Right cardiac atrium (tissue), 5 donors: ENCODE results near the gene ZPBP. TPM values are rescaled to one million over a fixed set of nuclear protein-coding genes. Genes with fewer than 3 reads are reported as not detected.

Experiments used
- ATAC-seq, 2 donors: fragments of 200-7000 bp; cut with Tn5 transposase; one replicate each; pipeline versions ENCODE4 v1.8.0 to v1.9.1; 2020; ENCODE audit warnings: moderate library complexity in 2 of 2, mild to moderate bottlenecking in 1 of 2
- DNase-seq, 3 donors: peaks; one replicate each; pipeline ENCODE4 v3.0.0-alpha.2; 2020
- H3K27ac ChIP-seq: one replicate; pipeline ENCODE4 v1.5.1; 2013; ENCODE audit warnings: mild to moderate bottlenecking, low read length, control low read depth, moderate library complexity
- H3K27me3 ChIP-seq: one replicate; pipeline ENCODE4 v1.6.1; 2013; ENCODE audit not compliant: control insufficient read depth, insufficient read depth
- H3K4me1 ChIP-seq: one replicate; pipeline ENCODE4 v1.6.1; 2013; ENCODE audit warnings: low read length; ENCODE audit not compliant: control insufficient read depth, insufficient read depth
- H3K4me3 ChIP-seq: one replicate; pipeline ENCODE4 v1.5.1; 2013; ENCODE audit warnings: low read length, control low read depth
- H3K9me3 ChIP-seq: one replicate; pipeline ENCODE4 v1.6.1; 2013; ENCODE audit warnings: low read length; ENCODE audit not compliant: control insufficient read depth
- WGBS: extraction: QIAGEN DNeasy Blood & Tissue Kit; methylation state at CpG from one replicate; pipeline ENCODE4 v1.1.7; 2013; 5-methylcytosine and 5-hydroxymethylcytosine counted together
- intact Hi-C, 4 donors: fragments of 100-400 bp; cut with DNase I; formaldehyde crosslinking; loops; one replicate each; pipeline versions ENCODE4 v1.11.0 to v1.14.0; 2022 to 2023
- long read RNA-seq, 4 donors: library from polyadenylated mRNA; unstranded; transcript quantifications; one replicate each; pipeline ENCODE4 v2.0.0, GENCODE V29; 2020 to 2021
- polyA plus RNA-seq: library from polyadenylated mRNA; stranded (reverse); fragments of 200-250 nt; gene quantifications from one replicate; pipeline ENCODE4 v1.2.3, GENCODE V29; 2013
- total RNA-seq, 4 donors: library from RNA; stranded (reverse); fragmentation: NEBNext Ultra II Directional; extraction: Animal tissue kit (Norgen Biotek cat#: 25700); gene quantifications; one replicate each; pipeline ENCODE4 v1.2.1, GENCODE V29; 2021
- donor health status: healthy with polysubstance abuse.
- donor health status: DM: no; HTN: yes; CAD: no.
- donor health status: DM: no; HTN: no; CAD: no.
- donor health status: DM: no; HTN: yes; CAD: no; lungs with severe emphysema.
- donor health status: DM: yes; HTN: yes; CAD: no.

ZPBP gene, protein sequence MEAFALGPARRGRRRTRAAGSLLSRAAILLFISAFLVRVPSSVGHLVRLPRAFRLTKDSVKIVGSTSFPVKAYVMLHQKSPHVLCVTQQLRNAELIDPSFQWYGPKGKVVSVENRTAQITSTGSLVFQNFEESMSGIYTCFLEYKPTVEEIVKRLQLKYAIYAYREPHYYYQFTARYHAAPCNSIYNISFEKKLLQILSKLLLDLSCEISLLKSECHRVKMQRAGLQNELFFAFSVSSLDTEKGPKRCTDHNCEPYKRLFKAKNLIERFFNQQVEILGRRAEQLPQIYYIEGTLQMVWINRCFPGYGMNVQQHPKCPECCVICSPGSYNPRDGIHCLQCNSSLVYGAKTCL
- total RNA-seq (not detected), polyA plus RNA-seq (not detected)
- long read RNA-seq, donor 1, result 0 reads
- long read RNA-seq, donor 2, partial matches to known transcripts, result 0 of 1 reads
- long read RNA-seq, donor 2, other reads (novel, unspliced or antisense), result 1 of 1 reads
- long read RNA-seq, donor 3, result 0 reads
- long read RNA-seq, donor 4, result 0 reads

DNA sequence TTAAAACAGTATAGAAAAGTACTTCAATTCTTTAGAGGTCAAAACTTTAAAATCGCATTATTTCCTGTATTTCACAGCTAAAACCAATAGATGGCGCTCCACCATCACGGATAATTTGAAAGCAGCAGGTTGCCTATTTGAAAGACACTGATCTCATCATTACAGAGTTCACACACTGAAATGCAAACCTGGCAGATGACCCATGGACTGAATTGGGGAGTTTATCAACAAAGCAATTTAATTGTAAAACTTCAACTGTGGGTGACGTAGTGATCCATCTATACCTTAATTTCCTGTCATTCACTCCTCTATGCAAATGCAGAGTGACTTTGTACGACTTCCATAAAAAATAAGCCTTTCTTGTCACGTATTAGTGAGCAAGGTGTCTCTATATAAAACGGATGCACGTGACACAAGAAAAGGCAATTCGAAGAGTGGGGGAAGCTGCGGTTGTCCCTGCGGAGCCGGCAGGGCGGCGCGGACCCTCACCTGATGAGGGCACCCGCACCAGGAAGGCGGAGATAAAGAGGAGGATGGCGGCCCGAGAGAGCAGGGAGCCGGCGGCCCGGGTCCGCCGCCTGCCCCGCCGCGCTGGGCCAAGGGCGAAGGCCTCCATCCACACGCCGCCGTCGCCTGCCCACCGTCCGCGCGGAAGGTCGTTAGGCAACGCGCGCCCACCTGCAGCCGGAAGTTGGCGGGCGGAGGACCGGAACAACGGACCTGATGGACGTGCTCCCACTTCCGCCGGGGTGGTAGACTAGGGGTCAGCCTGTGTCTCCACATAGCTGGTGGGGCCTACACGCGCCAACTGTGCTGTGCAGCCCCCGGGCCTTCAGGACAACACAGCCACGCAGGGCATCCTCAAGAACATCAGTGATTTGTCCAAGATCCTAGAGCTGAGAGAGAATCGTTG, at the start of gene ZPBP:
ZPBP (minus strand) TSS at position 668 of the 913 bp plus-strand sequence; CDS start at position 616, 52 bp downstream.
- Histone ChIP-seq H3K4me3 (peak within 1 kb of the TSS; percentile 2), H3K4me1 (no peaks in the 10 kb centered on the region), H3K27ac (no peak within 1 kb of the TSS), H3K9me3 (no peaks in the 10 kb centered on the region), H3K27me3 (no peaks in the 10 kb centered on the region)
- ATAC-seq, result peak; percentile 55 to 56
- intact Hi-C loops, result loop anchor here in 1 of 4 donors (10.0 kb wide), 1 partner anchor 1272 kb away; no protein-coding TSS in a partner anchor
- DNase-seq, result peak; percentile 13 to 65 (median 57)
- WGBS, result 14% methylated on average over 53 of the region's 53 CpGs

DNA sequence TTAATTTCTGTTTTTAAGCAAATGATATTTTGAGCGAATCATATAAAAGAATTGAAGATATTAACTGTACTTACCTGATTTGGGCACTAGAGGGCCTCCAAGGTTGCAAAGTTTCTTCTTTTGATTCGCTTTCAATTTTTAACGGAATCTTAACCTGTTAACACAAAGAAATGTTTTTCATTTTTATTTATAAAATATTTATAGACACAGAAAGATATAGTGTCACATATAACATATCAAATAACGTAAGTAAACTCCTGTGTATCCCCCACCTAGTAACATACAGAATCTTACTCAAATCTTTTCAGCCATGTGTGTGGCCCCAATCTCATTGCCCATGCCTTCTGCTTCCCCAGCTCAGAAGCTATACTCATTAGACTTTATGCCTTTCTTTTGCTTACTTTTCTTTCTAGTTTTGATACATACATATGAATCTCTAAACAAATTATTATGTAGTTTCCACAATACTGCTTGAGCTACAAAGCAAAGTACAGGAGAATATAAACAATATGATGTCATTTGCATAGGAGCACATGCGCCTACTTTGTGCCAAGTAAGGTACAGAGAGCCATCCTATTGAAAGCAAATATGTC, 49.5 kb upstream of the ZPBP start:
- Histone ChIP-seq H3K9me3 (no peaks in the 10 kb centered on the region), H3K27ac (no peak overlapping the region), H3K27me3 (no peaks in the 10 kb centered on the region), H3K4me3 (no peak overlapping the region), H3K4me1 (no peaks in the 10 kb centered on the region)
- intact Hi-C loops, result loop anchor here in 2 of 4 donors (5.0 kb wide), 2 partner anchors 275 to 280 kb away; no protein-coding TSS in a partner anchor
- DNase-seq (no peak), ATAC-seq (no peak)
- WGBS, result 24% methylated on average over 5 of the region's 5 CpGs

- no peak for DNase-seq
- intact Hi-C loops, result loop anchor here in 2 of 4 donors (5.0 kb wide), 2 partner anchors 275 to 280 kb away; no protein-coding TSS in a partner anchor
- no peak overlapping the region for H3K27ac ChIP-seq
- H3K4me1 ChIP-seq, result no peaks in the 10 kb centered on the region
- no peaks in the 10 kb centered on the region for H3K27me3 ChIP-seq
- ATAC-seq, result no peak
- no peak overlapping the region for H3K4me3 ChIP-seq
- 62% methylated on average over 12 of the region's 12 CpGs for WGBS
- no peaks in the 10 kb centered on the region for H3K9me3 ChIP-seq
Measured at GRCh38 chr7:50141854-50142253, 48.8 kb upstream of the ZPBP start.

- DNase-seq (no peak), ATAC-seq (no peak)
- intact Hi-C loops, result loop anchor here in 2 of 4 donors (5.0 kb wide), 2 partner anchors 276 to 281 kb away; no protein-coding TSS in a partner anchor
- H3K27me3 ChIP-seq, result no peaks in the 10 kb centered on the region
- H3K4me3 ChIP-seq, result no peak overlapping the region
- H3K27ac ChIP-seq, result no peak overlapping the region
- 72% methylated on average over 5 of the region's 5 CpGs for WGBS
- H3K4me1 ChIP-seq, result no peaks in the 10 kb centered on the region
- no peaks in the 10 kb centered on the region for H3K9me3 ChIP-seq
Measured at GRCh38 chr7:50141131-50141530, 48.1 kb upstream of the ZPBP start.

GRCh38 chr7:50140688-50141087, 47.6 kb upstream of the ZPBP start:
- 69% methylated on average over 5 of the region's 5 CpGs for WGBS
- no peaks in the 10 kb centered on the region for H3K4me1 ChIP-seq
- no peaks in the 10 kb centered on the region for H3K9me3 ChIP-seq
- no peak overlapping the region for H3K4me3 ChIP-seq
- no peak for ATAC-seq
- DNase-seq, result peak in 2 of 3 donors; percentile 18 to 25
- intact Hi-C loops, result loop anchor here in 2 of 4 donors (5.0 kb wide), 2 partner anchors 277 to 282 kb away; no protein-coding TSS in a partner anchor
- no peaks in the 10 kb centered on the region for H3K27me3 ChIP-seq
- H3K27ac ChIP-seq, result no peak overlapping the region

DNA sequence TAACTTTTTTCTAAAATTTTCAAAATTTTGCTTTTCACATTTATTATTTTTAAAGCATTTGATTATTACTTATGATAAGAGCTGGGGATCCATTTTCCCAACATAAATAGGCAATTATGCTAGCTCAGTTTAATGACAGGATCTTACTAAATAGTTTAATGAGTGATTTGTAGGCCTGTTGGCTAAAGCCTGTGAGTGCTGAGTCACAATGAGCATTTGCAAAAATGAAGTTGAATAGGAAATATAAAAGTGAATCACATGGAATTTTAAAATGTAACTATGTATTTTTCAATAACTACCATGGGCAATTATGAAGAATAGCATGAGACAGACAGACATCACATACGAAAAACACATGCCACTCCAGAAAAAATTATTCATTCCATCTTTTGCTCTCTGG, 45.1 kb upstream of the ZPBP start:
- Histone ChIP-seq H3K27me3 (no peaks in the 10 kb centered on the region), H3K27ac (no peak overlapping the region), H3K4me1 (no peaks in the 10 kb centered on the region), H3K9me3 (no peaks in the 10 kb centered on the region), H3K4me3 (no peak overlapping the region)
- WGBS, result 81% methylated on average over 1 of the region's 1 CpG
- DNase-seq, result no peak
- ATAC-seq, result no peak
- intact Hi-C loops, result no loop called here

DNA sequence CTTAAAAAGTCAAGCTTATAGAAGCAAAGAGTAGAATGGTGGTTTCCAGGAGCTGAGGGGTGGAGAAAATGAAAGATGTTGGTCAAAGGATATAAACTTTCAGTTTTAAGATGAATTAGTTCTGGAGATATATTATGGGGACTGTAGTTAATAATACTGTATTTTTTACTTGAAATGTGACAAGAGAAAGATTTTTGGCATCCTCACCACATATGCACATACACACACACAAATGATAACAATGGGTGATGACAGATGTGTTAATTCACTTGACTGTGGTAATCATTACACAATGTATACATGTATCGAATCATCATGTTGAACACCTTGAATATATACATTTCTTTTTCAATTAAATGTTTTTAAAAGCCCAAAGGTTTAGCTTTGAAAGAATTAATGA, 32.7 kb upstream of the ZPBP start:
- ATAC-seq (no peak), DNase-seq (no peak)
- Histone ChIP-seq H3K9me3 (no peaks in the 10 kb centered on the region), H3K4me1 (no peaks in the 10 kb centered on the region), H3K4me3 (no peak overlapping the region), H3K27me3 (no peaks in the 10 kb centered on the region), H3K27ac (no peak overlapping the region)
- intact Hi-C loops, result no loop called here
- WGBS, result 86% methylated on average over 1 of the region's 1 CpG

DNA sequence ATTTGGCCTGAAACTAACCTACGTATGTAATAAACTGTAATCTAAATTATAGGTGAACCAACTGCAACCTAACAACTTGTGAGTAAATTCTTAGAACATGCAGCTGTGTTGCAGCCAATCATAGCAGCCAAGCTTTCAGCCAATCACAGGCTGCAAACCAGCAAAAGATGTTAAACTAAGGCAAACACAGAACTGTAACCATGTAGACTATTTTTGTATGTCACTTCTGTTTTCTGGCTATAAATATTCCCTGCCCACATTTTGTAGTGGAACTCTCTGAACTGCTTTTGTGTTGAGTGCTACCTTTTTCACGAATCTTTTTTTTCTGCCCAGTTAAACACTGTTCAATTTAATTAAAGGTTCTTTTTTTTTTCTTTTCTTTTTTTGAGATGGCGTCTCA, 28.2 kb upstream of the ZPBP start:
- DNase-seq (peak in 1 of 3 donors; percentile 5), ATAC-seq (no peak)
- H3K4me1 ChIP-seq, result no peaks in the 10 kb centered on the region
- H3K27ac ChIP-seq, result no peak overlapping the region
- H3K9me3 ChIP-seq, result no peaks in the 10 kb centered on the region
- WGBS, result 80% methylated on average over 3 of the region's 3 CpGs
- no peaks in the 10 kb centered on the region for H3K27me3 ChIP-seq
- intact Hi-C loops, result no loop called here
- no peak overlapping the region for H3K4me3 ChIP-seq

- WGBS, result 67% methylated on average over 9 of the region's 9 CpGs
- ATAC-seq, result no peak
- no peak for DNase-seq
- Histone ChIP-seq H3K4me1 (no peaks in the 10 kb centered on the region), H3K27me3 (no peaks in the 10 kb centered on the region), H3K27ac (no peak overlapping the region), H3K9me3 (no peaks in the 10 kb centered on the region), H3K4me3 (no peak overlapping the region)
- intact Hi-C loops, result no loop called here
Measured at GRCh38 chr7:50119815-50120637, 27.0 kb upstream of the ZPBP start.

DNA sequence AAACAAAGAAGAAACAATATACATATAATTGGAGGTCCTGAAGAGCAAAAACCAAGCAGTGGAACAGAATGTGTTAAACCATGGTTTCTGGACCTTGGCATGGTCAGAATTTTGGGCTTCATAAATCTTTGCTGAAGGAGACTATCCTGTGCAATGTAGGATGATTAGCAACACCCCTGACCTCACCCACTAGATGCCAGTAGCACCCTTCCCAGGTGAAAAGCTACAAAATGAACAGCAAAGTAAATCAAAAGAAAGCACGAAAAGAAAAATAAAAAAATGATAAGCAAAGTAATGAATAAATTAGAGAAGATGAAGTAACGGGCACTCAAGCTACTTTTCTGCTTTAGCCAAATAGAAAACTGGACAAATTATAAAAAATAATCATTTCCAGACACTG, 19.2 kb upstream of the ZPBP start:
- no peak overlapping the region for H3K4me3 ChIP-seq
- no peak overlapping the region for H3K27ac ChIP-seq
- no peaks in the 10 kb centered on the region for H3K27me3 ChIP-seq
- ATAC-seq (no peak), DNase-seq (no peak)
- intact Hi-C loops, result no loop called here
- peaks cover 4% of the 10 kb centered on the region for H3K9me3 ChIP-seq
- WGBS, result 83% methylated on average over 2 of the region's 2 CpGs
- no peaks in the 10 kb centered on the region for H3K4me1 ChIP-seq
